ENCODE results near the gene TMEM100.

TMEM100 gene

DNA sequence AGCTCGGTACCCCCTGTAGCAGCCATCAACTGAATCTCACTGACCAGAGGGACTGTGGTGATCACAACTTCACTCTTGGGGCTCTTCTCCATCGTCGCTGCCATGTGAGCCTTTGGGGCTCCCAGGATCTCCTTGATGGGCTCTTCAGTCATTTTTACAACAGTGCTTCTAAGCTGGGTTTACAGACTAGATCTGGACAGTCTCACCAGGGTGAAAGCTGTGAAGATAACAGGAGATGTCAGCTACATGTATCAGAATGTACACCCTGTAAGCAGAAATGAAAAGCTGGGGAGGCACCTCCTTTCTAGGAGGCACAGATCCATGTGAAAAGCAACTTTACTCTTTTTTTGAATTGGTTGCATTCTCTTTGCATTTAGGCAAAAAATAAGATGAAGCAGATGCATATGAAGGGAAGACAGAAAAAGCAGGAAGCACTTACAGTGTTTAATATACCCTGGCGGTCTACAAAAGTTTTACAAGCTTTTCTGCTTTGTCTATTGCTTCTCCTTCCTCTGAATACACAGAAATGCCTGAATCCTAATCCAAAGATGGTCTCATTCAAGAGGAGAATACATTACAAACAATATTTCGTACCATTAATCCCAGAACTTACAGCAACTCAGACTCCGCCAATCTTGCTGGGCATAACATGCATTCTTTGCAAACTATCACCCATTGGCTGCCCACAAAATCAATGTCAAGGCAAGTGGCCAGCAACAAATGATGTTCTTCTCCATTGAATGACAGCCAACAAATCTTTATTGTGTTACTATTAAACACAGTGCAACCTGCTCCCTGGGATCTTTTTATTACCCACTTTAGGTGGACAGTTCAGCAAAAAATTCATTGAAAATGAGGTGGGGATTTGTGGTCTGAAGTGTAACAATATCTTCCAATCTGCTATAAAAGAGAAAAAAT is 1.5 kb downstream of the TMEM100 start:
- no peak overlapping the region for H3K4me3 ChIP-seq (ENCODE audit: low read length)
- no peak for TF ChIP-seq CTCF (conservative IDR thresholded peaks at IDR 0.05; ENCODE audit: low read depth, low read length)
- DNase-seq (ENCODE audit: low read depth): no peak

- no peak overlapping the region for H3K4me3 ChIP-seq (ENCODE audit: low read length)
- TF ChIP-seq CTCF (conservative IDR thresholded peaks at IDR 0.05; ENCODE audit: low read depth, low read length): peak; percentile 79
- no peak for DNase-seq (ENCODE audit: low read depth)
Observed at GRCh38 chr17:55717898-55718735, 4.5 kb downstream of the TMEM100 start.

DNA sequence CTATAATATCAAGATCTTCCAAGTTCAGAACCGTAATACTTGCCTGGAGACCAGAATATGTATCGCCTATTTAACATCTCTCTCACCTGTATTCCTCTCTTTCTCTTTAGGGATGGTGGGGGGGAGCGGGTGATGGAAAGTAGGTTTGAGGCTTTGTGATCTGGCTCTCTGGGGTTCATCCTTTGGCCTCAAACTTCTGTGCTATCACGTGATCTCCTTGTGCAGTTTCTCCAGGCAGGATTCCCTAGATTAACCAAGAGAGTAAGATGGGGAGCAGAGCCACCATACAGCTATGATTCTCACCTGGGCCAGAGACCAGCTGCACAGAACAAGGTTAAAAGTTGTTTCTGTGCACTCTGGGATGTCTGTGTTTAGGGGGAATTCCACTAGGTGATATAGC is 5.2 kb downstream of the TMEM100 start:
- DNase-seq (ENCODE audit: low read depth): no peak
- TF ChIP-seq CTCF (conservative IDR thresholded peaks at IDR 0.05; ENCODE audit: low read depth, low read length): no peak
- no peak overlapping the region for H3K4me3 ChIP-seq (ENCODE audit: low read length)

- DNase-seq (ENCODE audit: low read depth): no peak
- no peak overlapping the region for H3K4me3 ChIP-seq (ENCODE audit: low read length)
- TF ChIP-seq CTCF (conservative IDR thresholded peaks at IDR 0.05; ENCODE audit: low read depth, low read length): no peak
Observed at GRCh38 chr17:55710829-55711496, 11.7 kb downstream of the TMEM100 start.

GRCh38 chr17:55710410-55710809 is 12.3 kb downstream of the TMEM100 start:
- TF ChIP-seq CTCF (conservative IDR thresholded peaks at IDR 0.05; ENCODE audit: low read depth, low read length): no peak
- no peak overlapping the region for H3K4me3 ChIP-seq (ENCODE audit: low read length)
- no peak for DNase-seq (ENCODE audit: low read depth)

- H3K4me3 ChIP-seq (ENCODE audit: low read length): no peak overlapping the region
- TF ChIP-seq CTCF (conservative IDR thresholded peaks at IDR 0.05; ENCODE audit: low read depth, low read length): no peak
- no peak for DNase-seq (ENCODE audit: low read depth)
Observed at GRCh38 chr17:55709984-55710383, 12.7 kb downstream of the TMEM100 start.

Data from retinal pigment epithelial cell (primary cell).